ENCODE data around the gene BLACAT1.

GRCh38 chr1:205495237-205495823 is 39.5 kb upstream of the BLACAT1 start:
- TF ChIP-seq POLR2A (IDR thresholded peaks at IDR 0.05) = no peak
- no peak for TF ChIP-seq CTCF (IDR thresholded peaks at IDR 0.05)
